DMS 273 (cell line): ENCODE measurements around the gene GALR3.
A peak's percentile ranks its signal among the peaks of the same experiment; 100 is the strongest.

Source experiments
- DNase-seq: peaks from one replicate; lab custom pipeline; 2025; ENCODE audit not compliant: unreplicated experiment; lab: John Stamatoyannopoulos, UW

Gene GALR3

GRCh38 chr22:37865510-37865909, 42.3 kb downstream of the GALR3 start:
- DNase-seq = no peak

GRCh38 chr22:37870273-37870672, 47.1 kb downstream of the GALR3 start:
- peak; percentile 73 for DNase-seq
